GM23338 (cell line): Measurements from ENCODE around the gene PJA2. TPM values are rescaled to one million over a fixed set of nuclear protein-coding genes. Genes with fewer than 3 reads are reported as not detected.

ENCODE experiments used
- ATAC-seq: fragments of 200-7000 bp; cut with Tn5 transposase; 3 replicates; pipeline ENCODE4 v1.9.1; 2020
- DNase-seq: peaks from one replicate; pipeline ENCODE4 v3.0.0-alpha.2; 2015; ENCODE audit warnings: low spot score
- H2AFZ ChIP-seq: fragments of 200-600 bp; sonication (generic); 2 replicates; pipeline ENCODE4 v1.8.0; 2016; ENCODE audit warnings: antibody characterized with exemption, mild to moderate bottlenecking, moderate library complexity
- H3F3A ChIP-seq: fragments of 200-600 bp; sonication (generic); replicated peaks from 2 replicates; pipeline ENCODE4 v1.8.0; 2017; ENCODE audit warnings: antibody characterized with exemption, mixed run types, low read depth
- H3K27ac ChIP-seq: fragments of 200-600 bp; sonication (generic); 2 replicates; pipeline ENCODE4 v1.6.1; 2016; ENCODE audit warnings: low read depth
- H3K27me3 ChIP-seq: fragments of 200-600 bp; sonication (generic); 2 replicates; pipeline ENCODE4 v1.8.0; 2016; ENCODE audit warnings: mild to moderate bottlenecking, mixed run types, moderate library complexity; ENCODE audit not compliant: insufficient read depth
- H3K36me3 ChIP-seq: fragments of 200-600 bp; sonication (generic); 2 replicates; pipeline ENCODE4 v1.8.0; 2016; ENCODE audit warnings: mild to moderate bottlenecking; ENCODE audit not compliant: insufficient read depth
- H3K4me1 ChIP-seq: fragments of 200-600 bp; sonication (generic); 2 replicates; pipeline ENCODE4 v1.8.0; 2016; ENCODE audit warnings: mild to moderate bottlenecking, moderate library complexity; ENCODE audit not compliant: insufficient read depth
- H3K4me2 ChIP-seq: fragments of 200-600 bp; sonication (generic); 2 replicates; pipeline ENCODE4 v1.7.1; 2017; ENCODE audit warnings: mixed run types
- H3K4me3 ChIP-seq: fragments of 200-600 bp; sonication (generic); 2 replicates; pipeline ENCODE4 v1.6.1; 2016; ENCODE audit warnings: mixed run types
- H3K79me2 ChIP-seq: fragments of 200-600 bp; sonication (generic); replicated peaks from 2 replicates; pipeline ENCODE4 v1.8.0; 2017; ENCODE audit warnings: mild to moderate bottlenecking; ENCODE audit not compliant: insufficient read depth
- H3K9me2 ChIP-seq: fragments of 200-600 bp; sonication (generic); 2 replicates; pipeline ENCODE4 v1.8.0; 2017; ENCODE audit not compliant: insufficient read depth
- H4K20me1 ChIP-seq: fragments of 200-600 bp; sonication (generic); replicated peaks from 2 replicates; pipeline ENCODE4 v1.8.0; 2017; ENCODE audit warnings: mild to moderate bottlenecking; ENCODE audit not compliant: insufficient read depth
- H3K27ac Mint-ChIP-seq: 2 replicates; pipeline ENCODE4 v1.8.0; 2020; ENCODE audit warnings: inconsistent platforms, mild to moderate bottlenecking, moderate library complexity, mixed read lengths
- H3K27me3 Mint-ChIP-seq: 3 replicates; pipeline ENCODE4 v1.8.0; 2022; ENCODE audit warnings: low read depth, mild to moderate bottlenecking, moderate library complexity, mixed read lengths, inconsistent platforms; ENCODE audit not compliant: insufficient read depth, poor library complexity
- H3K36me3 Mint-ChIP-seq: 3 replicates; pipeline ENCODE4 v1.8.0; 2021; ENCODE audit warnings: low read depth, mild to moderate bottlenecking, inconsistent platforms, moderate library complexity, mixed read lengths
- H3K4me1 Mint-ChIP-seq: 3 replicates; pipeline ENCODE4 v1.8.0; 2020; ENCODE audit warnings: mild to moderate bottlenecking, inconsistent platforms, mixed read lengths
- H3K4me3 Mint-ChIP-seq: 3 replicates; pipeline ENCODE4 v1.8.0; 2021; ENCODE audit warnings: moderate library complexity, mild to moderate bottlenecking, inconsistent platforms, mixed read lengths
- H3K9me3 Mint-ChIP-seq: 3 replicates; pipeline ENCODE4 v1.8.0; 2020; ENCODE audit warnings: moderate library complexity, mild to moderate bottlenecking, inconsistent platforms, mixed read lengths
- CREB1 ChIP-seq: fragments of 250-450 bp; sonication (Bioruptor Pico); IDR thresholded peaks from 2 replicates; pipeline ENCODE4 v1.5.0; 2020; ENCODE audit warnings: low read depth, mild to moderate bottlenecking, moderate library complexity
- CTCF ChIP-seq, 2 experiments: fragments of 200-600 bp in 1 of 2; sonication (generic) in 1 of 2; conservative IDR thresholded peaks; 2 replicates each; pipeline versions ENCODE4 v1.5.1 to v1.6.1; 2016 to 2017; ENCODE audit warnings: antibody characterized with exemption in 2 of 2, low read depth in 2 of 2, mild to moderate bottlenecking in 2 of 2, moderate library complexity in 1 of 2
- ETS1 ChIP-seq: IDR thresholded peaks from 2 replicates; pipeline ENCODE4 v1.6.1; 2016; ENCODE audit warnings: antibody characterized with exemption
- EZH2 ChIP-seq: fragments of 200-600 bp; sonication (generic); IDR thresholded peaks from one replicate; pipeline ENCODE4 v1.8.0; 2017; ENCODE audit warnings: antibody characterized with exemption, mild to moderate bottlenecking, low read depth; ENCODE audit not compliant: unreplicated experiment
- EZH2phosphoT487 ChIP-seq: fragments of 200-600 bp; sonication (generic); IDR thresholded peaks from one replicate; pipeline ENCODE4 v1.8.1; 2018; ENCODE audit warnings: antibody characterized with exemption; ENCODE audit not compliant: unreplicated experiment
- JUNB ChIP-seq: IDR thresholded peaks from one replicate; pipeline ENCODE4 v1.6.1; 2016; ENCODE audit warnings: antibody characterized with exemption; ENCODE audit not compliant: unreplicated experiment
- NANOG ChIP-seq: IDR thresholded peaks from 2 replicates; pipeline ENCODE4 v1.6.1; 2016; ENCODE audit warnings: antibody characterized with exemption, borderline replicate concordance
- POLR2AphosphoS5 ChIP-seq: IDR thresholded peaks from 2 replicates; pipeline ENCODE4 v1.6.1; 2016; ENCODE audit warnings: antibody characterized with exemption, low read depth
- REST ChIP-seq: IDR thresholded peaks from one replicate; pipeline ENCODE4 v1.6.1; 2018; ENCODE audit warnings: antibody characterized with exemption; ENCODE audit not compliant: unreplicated experiment
- STAT1 ChIP-seq: IDR thresholded peaks from one replicate; pipeline ENCODE4 v1.6.1; 2016; ENCODE audit warnings: antibody characterized with exemption; ENCODE audit not compliant: unreplicated experiment
- ZNF331 ChIP-seq: fragments of 250-450 bp; sonication (Bioruptor Pico); IDR thresholded peaks from 2 replicates; pipeline ENCODE4 v1.5.0; 2020; ENCODE audit warnings: low read depth, mild to moderate bottlenecking, moderate library complexity
- polyA plus RNA-seq: library from polyadenylated mRNA; unstranded; fragments of >200 nt; fragmentation: Nextera tagmentation; extraction: Ambion mirVana; gene quantifications from 2 replicates; pipeline ENCODE4 v1.2.1, GENCODE V29; 2016
- total RNA-seq: library from RNA; depleted of rRNA; stranded (reverse); fragments of >200 nt; shearing (Covaris generic); gene quantifications from 2 replicates; pipeline ENCODE4 v1.2.3, GENCODE V29; 2014

The PJA2 gene
- total and polyA plus RNA-seq, 2 experiments from 2014 or later: 31.5 to 65.3 TPM

- no peak overlapping the region for H3K27ac Mint-ChIP-seq
- Histone ChIP-seq H3F3A (no peaks in the 10 kb centered on the region), H3K36me3 (no peaks in the 10 kb centered on the region), H3K9me2 (no peaks in the 10 kb centered on the region), H3K4me1 (no peaks in the 10 kb centered on the region), H3K27me3 (no peaks in the 10 kb centered on the region), H3K27ac (no peak overlapping the region), H3K79me2 (no peaks in the 10 kb centered on the region), H2AFZ (no peak overlapping the region), H4K20me1 (no peaks in the 10 kb centered on the region), H3K4me2 (no peak overlapping the region), H3K4me3 (no peak overlapping the region)
- peaks cover 8% of the 10 kb centered on the region for H3K4me1 Mint-ChIP-seq
- TF ChIP-seq ETS1 (no peak), CREB1 (CRISPR knock-in tag) (no peak), STAT1 (no peak), EZH2phosphoT487 (no peak), ZNF331 (no peak), JUNB (no peak), POLR2AphosphoS5 (no peak), REST (no peak), CTCF (conservative IDR thresholded peaks at IDR 0.05; ENCODE audit: low read depth in 2 of 2) (no peak)
- DNase-seq (no peak), ATAC-seq (no peak)
- H3K9me3 Mint-ChIP-seq: no peaks in the 10 kb centered on the region
- H3K27me3 Mint-ChIP-seq: no peaks in the 10 kb centered on the region
- H3K4me3 Mint-ChIP-seq: no peak overlapping the region
- H3K36me3 Mint-ChIP-seq: no peaks in the 10 kb centered on the region
Observed at GRCh38 chr5:109307456-109307855, 102.3 kb downstream of the PJA2 start.

- H3K27ac Mint-ChIP-seq: no peak overlapping the region
- TF ChIP-seq ETS1 (no peak), POLR2AphosphoS5 (no peak), NANOG (no peak), STAT1 (no peak), EZH2 (no peak)
Observed at GRCh38 chr5:109305352-109305751, 104.4 kb downstream of the PJA2 start.

More at GRCh38 chr5:109305352-109305751, 104.4 kb downstream of the PJA2 start:
- Mint-ChIP-seq H3K4me3 (no peak overlapping the region), H3K36me3 (no peaks in the 10 kb centered on the region), H3K4me1 (peaks cover 8% of the 10 kb centered on the region), H3K27me3 (no peaks in the 10 kb centered on the region), H3K9me3 (no peaks in the 10 kb centered on the region)
- Histone ChIP-seq H3F3A (no peaks in the 10 kb centered on the region), H3K4me3 (no peak overlapping the region), H4K20me1 (no peaks in the 10 kb centered on the region), H3K27ac (no peak overlapping the region), H3K27me3 (no peaks in the 10 kb centered on the region), H3K4me2 (no peak overlapping the region), H3K79me2 (no peaks in the 10 kb centered on the region), H3K9me2 (no peaks in the 10 kb centered on the region), H3K4me1 (no peaks in the 10 kb centered on the region), H2AFZ (no peak overlapping the region), H3K36me3 (no peaks in the 10 kb centered on the region)
- DNase-seq (no peak), ATAC-seq (no peak)
